ENCODE measurements around the gene ARL4A.
"Not testable (repeated sequence)": the region's sequence is repeated elsewhere in the genome, so short reads cannot be mapped to it uniquely, and the experiment has no call there.

Gene ARL4A, protein sequence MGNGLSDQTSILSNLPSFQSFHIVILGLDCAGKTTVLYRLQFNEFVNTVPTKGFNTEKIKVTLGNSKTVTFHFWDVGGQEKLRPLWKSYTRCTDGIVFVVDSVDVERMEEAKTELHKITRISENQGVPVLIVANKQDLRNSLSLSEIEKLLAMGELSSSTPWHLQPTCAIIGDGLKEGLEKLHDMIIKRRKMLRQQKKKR

DNA sequence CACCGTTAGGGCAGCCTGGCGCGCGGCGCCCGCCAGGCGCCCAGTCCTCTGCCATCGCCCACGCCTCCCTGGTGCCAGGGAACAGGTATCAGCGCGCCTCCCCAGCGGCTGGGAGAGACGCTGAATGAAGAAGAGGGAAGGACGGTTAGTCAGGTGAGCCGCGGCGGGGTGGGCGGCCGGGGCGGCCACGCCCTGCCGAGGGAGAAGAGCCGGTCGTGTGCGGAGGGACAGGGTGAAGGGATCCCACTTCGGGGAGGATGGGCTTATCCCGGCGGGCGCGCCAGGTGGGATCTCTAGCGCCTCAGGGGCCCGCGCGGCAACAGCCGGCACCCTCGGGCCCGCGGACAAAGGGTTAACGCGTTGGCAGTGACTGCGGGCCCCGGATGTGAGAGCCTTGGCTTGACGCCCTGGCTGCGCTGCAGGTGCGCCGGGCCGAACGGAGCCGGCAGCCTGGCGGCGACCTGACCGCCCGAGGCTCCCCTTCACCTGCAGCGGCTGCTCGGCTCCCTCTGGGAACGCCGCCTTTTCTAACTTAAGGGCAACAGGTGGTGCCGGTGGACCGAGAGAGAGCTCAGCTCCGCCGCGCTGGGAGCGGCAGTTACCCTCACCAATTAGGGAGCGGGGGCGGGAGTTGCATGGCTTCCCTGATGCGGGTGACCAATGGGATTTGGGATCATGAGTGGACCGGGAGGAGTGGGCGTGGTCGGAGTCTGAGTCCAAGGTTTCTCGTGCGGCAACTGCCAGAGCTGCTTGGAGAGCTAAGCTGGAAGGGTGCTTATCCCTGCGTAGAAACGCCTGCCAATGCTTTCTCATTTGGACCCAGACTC lies at the start of gene ARL4A:
TSS of gene ARL4A (plus strand) at position 743 of the 827 bp plus-strand sequence. CDS start 622 bp downstream, outside the sequence.
- peak; percentile 98 for DNase-seq

DNA sequence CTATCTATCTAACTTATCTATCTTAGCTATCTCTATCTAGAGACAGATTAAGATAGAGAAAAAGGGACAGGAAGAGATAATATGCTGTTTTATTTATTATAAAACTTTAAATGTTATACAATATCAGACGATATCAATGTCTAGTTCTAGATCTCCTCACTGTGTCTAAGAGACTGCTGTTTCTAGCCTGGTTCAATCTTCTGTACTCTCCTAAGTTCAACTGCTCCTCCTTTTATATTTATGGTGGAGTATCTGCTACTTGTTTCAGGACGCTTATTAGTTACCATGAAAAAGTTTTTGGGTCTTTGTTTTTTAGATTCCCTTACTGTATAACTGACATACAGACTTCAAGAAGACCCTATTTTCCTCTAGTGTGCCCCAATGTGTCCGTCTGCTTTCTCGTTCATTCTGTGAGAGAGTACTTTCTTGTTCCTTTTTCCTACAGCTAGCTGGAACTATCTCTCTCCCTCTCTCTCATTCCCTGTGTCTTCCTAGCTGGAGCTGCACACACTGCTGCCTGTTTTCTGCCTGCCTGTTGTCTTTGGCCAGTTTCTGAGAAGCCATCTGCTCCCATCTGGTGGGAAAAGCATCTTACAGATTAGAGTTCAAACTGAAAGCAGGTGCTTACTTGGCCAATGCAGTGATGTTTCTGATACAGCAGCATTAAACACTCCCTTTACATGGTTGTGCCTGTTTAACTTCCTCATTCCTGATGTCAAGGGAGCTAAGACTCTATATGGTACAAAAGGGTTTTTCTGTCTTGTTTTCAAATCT lies 49.4 kb upstream of the ARL4A start:
- DNase-seq: peak; percentile 14

DNA sequence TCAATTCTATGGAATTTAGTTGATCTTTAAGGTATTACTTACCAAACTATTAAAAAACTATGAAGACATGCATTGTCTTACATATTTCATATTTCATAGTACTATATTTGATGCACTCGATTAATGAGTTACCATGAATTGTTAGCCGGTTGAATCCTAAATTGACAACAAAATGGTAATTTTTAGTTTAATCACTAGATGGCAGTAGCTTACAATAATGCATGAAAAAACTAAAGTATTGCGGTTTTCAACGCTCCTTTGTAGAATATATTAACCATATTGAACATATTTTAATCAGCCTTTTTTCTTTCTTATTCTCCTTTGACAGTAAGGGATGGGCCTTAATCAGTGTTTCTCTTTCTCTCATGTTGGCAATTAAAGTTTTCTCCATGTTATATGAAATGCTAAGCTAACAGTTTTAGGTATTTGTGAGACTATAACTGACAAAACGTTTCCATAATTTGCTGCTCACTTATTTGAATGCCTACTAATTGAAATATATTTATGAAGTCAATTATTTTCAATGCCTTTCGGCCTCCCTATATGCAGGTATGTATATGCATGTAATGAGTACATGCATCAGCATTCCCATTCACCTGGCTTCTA lies 48.5 kb upstream of the ARL4A start:
- peak; percentile 49 for DNase-seq

DNA sequence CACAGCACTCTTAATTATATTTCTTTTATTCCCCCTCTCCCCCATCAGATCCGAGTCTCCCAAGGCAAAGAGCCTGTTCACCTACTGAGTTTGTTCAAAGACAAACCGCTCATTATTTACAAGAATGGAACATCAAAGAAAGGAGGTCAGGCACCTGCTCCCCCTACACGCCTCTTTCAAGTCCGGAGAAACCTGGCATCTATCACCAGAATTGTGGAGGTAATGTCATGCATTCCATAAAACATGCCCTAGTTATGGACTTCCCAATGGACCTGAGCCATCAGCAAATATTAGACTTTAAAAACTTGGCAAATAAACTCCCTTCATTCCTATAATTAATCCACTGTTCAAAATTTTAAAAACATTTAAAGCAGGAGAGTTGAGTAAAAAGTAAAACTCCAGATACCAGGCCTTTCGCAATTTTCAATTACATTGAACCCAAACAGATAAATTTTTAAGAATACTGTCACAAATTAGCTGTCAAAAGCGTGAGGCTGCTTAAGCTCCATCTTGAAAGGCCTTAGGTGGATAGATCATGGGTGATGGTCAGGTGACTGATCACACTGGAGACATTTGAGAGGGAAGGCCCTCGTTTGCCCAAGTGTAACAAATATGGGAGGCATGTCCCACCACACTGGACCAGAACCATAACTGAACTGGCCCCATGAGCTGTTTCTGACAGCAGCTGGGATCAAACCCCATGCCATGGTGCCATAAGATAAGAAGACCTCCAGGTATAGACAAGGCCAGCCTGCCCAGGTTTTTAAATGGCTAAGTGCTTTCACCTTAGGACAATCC lies 46.9 kb upstream of the ARL4A start:
- no peak for DNase-seq

DNA sequence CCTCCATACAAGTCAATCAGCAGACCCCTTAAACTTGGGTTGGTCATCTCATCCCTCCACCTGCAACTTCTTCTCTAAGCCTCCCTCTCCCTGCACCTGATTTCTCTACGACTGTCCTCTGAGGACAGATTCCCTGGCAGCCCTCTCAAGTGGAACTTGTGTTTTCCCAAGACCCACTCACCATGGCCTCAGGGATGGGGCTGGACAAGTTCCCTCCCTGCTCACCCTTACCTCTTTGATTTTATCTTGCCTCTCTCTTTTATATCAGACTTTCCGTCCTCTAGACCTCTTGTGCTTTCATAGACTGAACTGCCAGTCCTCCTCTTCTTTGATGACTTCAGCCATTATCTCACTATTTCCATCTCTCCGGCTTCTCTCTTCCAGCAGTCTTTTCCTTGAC lies 46.2 kb upstream of the ARL4A start:
- DNase-seq: no peak

DNA sequence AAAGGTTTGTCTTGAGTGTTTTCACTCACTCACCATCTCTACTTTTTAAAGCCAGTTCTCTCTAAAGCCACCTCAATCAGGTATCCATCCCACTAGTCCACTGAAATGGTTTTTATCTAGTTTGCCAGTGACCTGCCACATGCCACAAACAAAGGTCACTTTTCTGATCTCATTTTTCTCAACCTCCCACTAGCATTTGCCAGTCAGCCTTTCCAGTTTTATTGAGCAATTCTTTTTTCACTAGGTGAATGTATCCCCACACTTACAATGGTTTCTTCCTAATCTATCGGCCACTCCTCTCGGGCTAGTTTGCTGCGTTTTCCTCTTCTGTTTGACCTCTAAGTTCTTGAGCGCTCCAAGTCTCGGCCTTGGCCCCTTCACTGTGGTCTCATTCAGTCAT lies 44.9 kb upstream of the ARL4A start:
- DNase-seq: no peak

DNA sequence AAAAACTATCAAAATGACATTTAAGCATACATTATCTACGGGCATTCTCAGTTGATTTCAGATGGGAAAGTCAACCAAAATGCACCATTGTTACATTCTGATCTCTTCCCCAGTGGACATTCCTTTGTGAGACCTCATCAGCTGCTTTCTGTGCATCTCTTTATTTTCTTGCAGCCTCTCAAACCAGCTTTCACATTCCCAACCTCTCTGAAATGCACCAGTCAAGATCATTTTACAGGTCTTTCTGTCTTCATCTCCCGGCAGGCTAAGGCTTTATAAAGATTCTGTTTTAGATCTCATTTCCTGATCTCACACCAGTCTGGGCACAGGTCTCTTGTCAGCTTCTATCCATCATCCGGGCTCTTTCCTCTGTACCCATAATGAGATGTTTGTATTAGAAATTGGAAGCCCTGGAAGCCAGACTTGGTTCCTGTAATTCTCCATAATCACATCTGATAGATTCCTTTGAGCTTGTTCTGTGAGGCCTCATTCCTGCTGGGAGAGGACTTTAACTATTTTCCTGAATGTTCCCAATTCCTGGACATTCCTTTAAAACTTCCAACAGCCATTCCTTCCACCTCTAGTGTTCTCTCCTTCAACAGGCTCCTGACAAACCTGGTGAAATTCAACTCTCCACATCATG lies 44.3 kb upstream of the ARL4A start:
- peak; percentile 59 for DNase-seq

DNA sequence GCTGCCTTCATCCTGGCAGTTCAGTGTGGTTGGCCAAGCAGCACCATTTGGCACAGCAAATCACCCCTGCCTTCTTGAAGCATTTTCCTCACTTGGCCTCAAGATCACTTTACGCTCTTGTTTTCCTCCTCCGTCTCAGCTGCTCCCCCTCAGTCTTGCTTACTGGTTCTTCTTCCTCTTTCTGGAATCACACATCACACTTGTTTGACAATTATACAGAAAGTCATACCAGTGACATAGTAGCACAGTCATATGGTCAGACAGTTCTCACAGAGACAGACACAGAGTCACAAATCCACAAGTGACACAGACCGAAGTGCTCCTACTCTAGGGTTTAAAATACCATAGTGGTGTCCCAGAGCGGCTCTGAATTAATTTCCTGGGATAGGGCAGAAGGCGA lies 43.8 kb upstream of the ARL4A start:
- DNase-seq: no peak

DNA sequence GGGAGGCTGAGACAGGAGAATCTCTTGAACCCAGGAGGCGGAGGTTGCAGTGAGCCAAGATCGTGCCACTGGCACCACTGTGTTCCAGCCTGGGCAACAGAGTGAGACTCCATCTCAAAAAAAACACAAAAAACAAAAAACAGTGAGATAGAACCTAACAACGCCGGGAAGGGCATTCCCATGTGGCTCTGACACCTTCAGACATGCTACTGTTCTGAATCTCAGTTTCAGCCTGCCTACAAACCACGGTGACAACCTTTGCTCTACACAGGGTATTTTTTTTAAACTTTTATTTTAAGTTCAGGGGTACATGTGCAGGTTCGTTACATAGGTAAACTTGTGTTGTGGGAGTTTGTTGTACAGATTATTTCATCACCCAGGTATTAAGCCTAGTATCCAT lies 42.2 kb upstream of the ARL4A start:
- DNase-seq: not testable (repeated sequence)

DNA sequence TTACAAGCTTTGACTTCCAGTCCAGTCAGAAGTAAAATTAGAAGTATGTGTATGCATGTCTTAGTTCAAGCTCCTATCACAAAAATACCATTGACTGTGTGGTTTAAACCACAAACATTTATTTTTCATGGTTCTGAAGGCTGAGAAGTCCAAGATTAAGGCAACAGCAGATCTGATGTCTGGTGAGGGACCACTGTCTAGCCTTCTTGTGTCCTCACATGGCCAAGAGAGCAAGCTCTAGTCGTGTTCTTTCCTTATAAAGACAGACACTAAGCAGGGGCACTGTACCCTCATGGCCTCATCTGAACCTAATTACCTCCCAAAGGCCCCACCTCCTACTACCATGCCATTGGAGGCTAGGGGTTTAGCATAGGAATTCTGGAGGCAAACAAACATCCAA lies 41.3 kb upstream of the ARL4A start:
- peak; percentile 83 for DNase-seq

DNA sequence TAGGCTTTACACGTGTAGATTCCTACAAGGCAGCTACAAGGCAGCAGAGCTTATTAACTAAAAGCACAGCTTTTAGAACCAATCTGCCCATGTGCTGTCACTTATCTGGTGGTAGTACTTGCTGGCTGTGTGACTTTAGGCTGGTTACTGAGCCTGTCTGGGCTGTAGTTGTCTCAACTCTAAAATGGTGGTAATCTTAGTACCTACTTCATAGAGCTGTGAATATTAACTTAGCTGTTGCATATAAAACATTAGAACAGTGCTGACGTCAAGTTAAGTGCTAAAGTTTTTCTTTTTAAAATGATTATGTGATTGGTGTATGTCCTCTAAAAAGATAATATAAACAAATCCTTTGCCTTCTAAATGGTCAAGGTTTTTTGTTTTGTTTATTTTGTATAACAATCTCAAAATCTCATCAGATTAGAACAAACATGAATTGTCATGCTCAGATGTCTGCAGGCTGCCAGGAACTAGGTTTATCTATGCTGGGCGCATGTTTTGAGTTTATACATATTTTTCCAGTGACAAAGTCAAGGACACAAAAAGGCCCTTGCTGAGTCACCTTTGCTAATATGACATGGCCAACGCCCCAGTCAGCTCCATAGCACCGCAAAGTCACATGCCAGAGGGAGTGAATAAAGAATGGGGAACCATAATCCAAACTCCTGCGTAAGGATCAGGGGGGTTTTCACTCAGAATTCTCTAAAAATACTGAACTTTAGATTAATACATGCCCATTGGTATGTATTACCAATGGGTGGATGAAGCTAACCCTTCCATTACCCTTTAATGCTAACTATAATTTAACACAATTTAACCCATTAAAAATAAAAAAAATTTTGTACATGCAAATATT lies 39.8 kb upstream of the ARL4A start:
- DNase-seq: peak; percentile 45

DNA sequence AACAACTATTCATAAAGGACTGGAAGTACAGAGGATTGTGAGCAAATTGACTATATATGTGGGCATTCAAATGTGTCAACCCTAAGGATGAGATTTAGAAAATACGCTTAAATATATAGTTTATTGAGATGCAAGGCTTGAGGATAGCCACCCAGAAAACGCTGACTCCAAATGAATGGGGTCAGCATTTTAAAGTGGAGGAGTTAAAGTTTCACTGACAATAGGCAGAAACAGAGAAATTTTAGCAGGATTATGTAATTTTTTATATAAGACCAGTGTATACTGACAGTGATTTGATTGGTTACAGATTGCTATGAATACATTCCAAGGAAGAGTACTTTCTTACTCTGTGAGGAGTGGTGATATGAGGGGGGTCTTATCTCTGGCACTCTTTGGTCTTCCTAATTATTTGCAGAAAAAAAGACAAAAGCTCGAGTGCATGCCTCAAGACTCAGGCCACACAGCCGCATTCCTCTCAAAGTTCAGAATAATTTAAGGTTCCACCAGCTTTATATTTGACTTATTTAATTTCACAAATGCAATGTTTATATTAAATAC lies 38.6 kb upstream of the ARL4A start:
- DNase-seq: peak; percentile 34

DNA sequence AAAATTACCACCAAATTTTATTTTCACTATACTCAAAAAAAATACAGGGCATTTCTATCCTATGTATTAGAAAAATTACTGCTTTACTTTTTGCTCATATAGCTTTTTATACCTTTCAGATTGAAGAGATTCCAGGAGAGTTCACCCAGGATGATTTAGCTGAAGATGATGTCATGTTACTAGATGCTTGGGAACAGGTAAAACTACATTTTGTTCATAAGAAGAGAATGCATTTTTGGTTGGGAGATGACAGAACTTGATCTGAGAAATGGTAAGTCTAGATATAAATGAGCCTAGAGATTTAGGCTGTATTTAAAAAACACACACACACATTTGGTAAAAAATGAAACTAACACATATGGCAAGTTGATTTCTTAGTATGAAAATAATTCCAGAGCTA lies 38.1 kb upstream of the ARL4A start:
- DNase-seq: no peak

DNA sequence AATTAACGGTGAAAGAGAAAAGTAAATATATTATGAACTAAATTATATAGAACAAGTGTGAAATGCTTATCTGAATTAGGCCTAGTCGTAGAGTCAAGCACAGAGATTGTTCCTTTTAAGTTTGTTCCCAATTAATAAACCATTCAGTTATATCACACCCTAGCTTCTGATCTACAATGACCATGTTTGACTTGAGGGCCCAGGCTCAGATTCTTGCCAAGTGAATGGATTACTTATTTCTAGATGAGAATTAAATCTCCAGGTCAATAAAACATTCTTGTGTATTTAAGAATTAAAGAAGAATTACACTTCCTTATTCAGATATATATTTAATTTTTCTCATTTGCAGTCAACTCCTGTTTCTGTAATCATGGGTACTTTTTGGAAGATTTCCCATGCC lies 37.4 kb upstream of the ARL4A start:
- no peak for DNase-seq

DNA sequence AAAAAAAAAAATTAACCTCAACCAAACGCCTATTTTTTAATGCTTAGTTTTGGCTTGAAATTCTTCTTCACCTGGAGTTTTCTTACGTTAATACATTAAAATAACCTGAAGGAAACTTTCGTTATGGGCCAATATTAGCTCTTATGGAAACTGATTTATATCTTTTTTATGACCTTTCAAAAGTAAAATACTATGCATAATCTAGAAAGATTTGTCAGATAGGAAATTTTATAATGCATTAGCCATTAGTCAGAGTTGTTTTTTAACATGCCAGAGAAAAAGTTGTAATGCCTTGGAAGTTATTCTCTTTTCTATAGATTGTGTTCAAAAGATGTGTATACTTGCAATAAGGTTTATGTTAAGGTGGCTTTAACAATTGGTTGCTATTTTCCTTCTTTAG lies 34.3 kb upstream of the ARL4A start:
- DNase-seq: no peak

DNA sequence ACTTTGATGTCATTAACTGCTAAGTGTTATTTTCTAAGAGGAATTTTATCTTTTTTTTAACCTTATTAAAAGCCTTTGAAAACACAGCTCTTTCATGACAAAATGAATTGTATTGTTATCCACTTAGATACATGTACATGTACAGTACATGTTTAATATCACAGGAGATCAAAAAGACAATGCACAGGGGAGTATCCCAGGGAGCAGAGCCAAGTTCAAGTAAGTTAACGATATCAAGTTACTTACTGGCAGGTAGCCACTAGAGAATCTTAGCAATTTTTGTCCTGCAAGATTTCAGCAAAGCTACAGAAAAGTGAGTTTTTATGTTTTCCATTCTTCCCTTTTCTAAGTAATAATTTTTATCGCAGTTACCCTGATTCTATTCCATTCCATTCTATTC lies 33.9 kb upstream of the ARL4A start:
- DNase-seq: peak; percentile 68

DNA sequence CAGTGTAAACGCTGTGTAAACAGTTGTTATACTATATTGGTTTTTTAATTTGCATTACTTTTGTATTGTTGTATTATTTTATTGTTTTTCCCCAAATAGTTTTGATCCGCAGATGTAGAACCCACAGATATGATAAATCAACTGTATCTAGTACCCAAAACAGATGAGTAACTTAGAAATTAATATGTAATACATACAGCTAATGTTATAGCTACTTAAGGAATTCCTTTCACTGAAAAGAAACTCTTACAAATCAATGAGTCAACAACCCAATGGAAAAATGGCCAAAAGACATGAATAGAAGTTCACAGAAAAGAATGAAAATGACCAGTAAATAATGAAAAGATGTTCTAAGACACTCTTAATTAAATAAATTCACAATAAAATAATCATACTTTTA lies 32.3 kb upstream of the ARL4A start:
- DNase-seq: peak; percentile 35

DNA sequence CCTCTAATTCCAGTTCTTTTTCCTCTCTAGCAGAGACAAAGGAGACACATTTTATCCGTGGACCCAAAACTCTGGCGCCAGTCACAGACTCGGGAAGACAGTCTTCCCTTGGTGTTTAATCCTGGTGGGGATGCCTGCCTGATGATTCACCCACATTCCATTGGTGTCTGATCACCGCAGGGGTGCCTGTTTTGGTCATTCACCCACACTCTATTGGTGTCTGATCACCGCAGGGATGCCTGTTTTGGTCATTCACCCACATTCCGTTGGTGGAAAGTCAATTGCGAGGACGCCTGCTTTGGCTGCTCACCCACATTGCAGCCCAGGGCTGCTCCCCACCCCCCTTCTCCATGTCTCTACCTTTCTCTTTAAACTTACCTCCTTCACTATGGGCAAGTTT lies 27.0 kb upstream of the ARL4A start:
- peak; percentile 94 for DNase-seq

DNA sequence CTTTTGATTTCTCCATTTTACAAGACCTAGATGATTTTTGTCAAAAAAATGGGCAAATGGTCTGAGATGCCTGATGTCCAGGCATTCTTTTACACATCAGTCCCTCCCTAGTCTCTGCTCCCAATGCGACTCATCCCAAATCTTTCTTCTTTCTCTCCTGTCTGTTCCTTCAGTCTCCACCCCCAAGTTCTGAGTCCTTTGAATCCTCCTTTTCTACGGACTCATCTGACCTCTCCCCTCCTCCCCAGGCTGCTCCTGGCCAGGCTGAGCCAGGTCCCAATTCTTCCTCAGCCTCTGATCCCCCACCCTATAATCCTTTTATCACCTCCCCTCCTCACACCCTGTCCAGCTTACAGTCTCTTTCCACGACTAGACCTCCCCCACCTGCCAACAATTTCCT lies 26.4 kb upstream of the ARL4A start:
- DNase-seq: peak; percentile 27

DNA sequence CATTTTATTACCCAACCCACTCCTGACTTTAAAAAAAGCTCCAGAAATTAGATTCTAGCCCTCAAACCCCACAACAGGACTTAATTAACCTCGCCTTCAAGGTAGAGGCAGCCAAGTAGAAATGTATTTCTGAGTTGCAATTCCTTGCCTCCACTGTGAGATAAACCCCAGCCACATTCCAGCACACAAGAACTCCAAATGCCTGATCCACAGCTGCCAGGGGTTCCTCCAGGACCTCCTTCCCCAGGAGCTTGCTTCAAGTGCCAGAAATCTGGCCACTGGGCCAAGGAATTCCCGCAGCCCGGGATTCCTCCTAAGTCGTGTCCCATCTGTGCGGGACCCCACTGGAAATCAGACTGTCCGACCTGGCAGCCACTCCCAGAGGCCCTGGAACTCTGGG lies 25.9 kb upstream of the ARL4A start:
- DNase-seq: peak; percentile 35
